ENCODE measurements around the gene ANAPC16. TPM values are rescaled to one million over a fixed set of nuclear protein-coding genes. Genes with fewer than 3 reads are reported as not detected.
A peak's percentile ranks its signal among the peaks of the same experiment; 100 is the strongest.

The ANAPC16 gene
- total RNA-seq, 1 donor, result 61.7 TPM

- peak; percentile 84 for DNase-seq (ENCODE audit: low read depth)
- TF ChIP-seq CTCF (IDR thresholded peaks at IDR 0.05; ENCODE audit: insufficient read depth, low read length), result no peak
- no peak overlapping the region for H3K4me3 ChIP-seq (ENCODE audit: low read depth, low read length)
Measured at GRCh38 chr10:72186258-72186981, 29.4 kb upstream of the ANAPC16 start.

- DNase-seq (ENCODE audit: low read depth), result no peak
- H3K4me3 ChIP-seq (ENCODE audit: low read depth, low read length), result no peak overlapping the region
- TF ChIP-seq CTCF (IDR thresholded peaks at IDR 0.05; ENCODE audit: insufficient read depth, low read length), result no peak
Measured at GRCh38 chr10:72186982-72187330, 28.9 kb upstream of the ANAPC16 start.

GRCh38 chr10:72194949-72195348, 20.9 kb upstream of the ANAPC16 start:
- TF ChIP-seq CTCF (IDR thresholded peaks at IDR 0.05; ENCODE audit: insufficient read depth, low read length), result no peak
- no peak overlapping the region for H3K4me3 ChIP-seq (ENCODE audit: low read depth, low read length)
- no peak for DNase-seq (ENCODE audit: low read depth)

GRCh38 chr10:72200883-72201282, 14.9 kb upstream of the ANAPC16 start:
- TF ChIP-seq CTCF (IDR thresholded peaks at IDR 0.05; ENCODE audit: insufficient read depth, low read length), result no peak
- DNase-seq (ENCODE audit: low read depth), result no peak
- H3K4me3 ChIP-seq (ENCODE audit: low read depth, low read length), result no peak overlapping the region

GRCh38 chr10:72201293-72201692, 14.5 kb upstream of the ANAPC16 start:
- no peak overlapping the region for H3K4me3 ChIP-seq (ENCODE audit: low read depth, low read length)
- DNase-seq (ENCODE audit: low read depth), result no peak
- no peak for TF ChIP-seq CTCF (IDR thresholded peaks at IDR 0.05; ENCODE audit: insufficient read depth, low read length)

GRCh38 chr10:72204296-72204695, 11.5 kb upstream of the ANAPC16 start:
- H3K4me3 ChIP-seq (ENCODE audit: low read depth, low read length), result no peak overlapping the region
- no peak for TF ChIP-seq CTCF (IDR thresholded peaks at IDR 0.05; ENCODE audit: insufficient read depth, low read length)
- no peak for DNase-seq (ENCODE audit: low read depth)

- DNase-seq (ENCODE audit: low read depth), result no peak
- no peak for TF ChIP-seq CTCF (IDR thresholded peaks at IDR 0.05; ENCODE audit: insufficient read depth, low read length)
- no peak overlapping the region for H3K4me3 ChIP-seq (ENCODE audit: low read depth, low read length)
Measured at GRCh38 chr10:72204724-72205123, 11.1 kb upstream of the ANAPC16 start.

Data from fibroblast of the aortic adventitia (primary cell).